Rectal smooth muscle tissue (tissue), 1 donor: ENCODE results near the gene MYOZ1.
"Not testable (repeated sequence)": the region's sequence is repeated elsewhere in the genome, so short reads cannot be mapped to it uniquely, and the experiment has no call there.

Experiments
- H3K27ac ChIP-seq: one replicate; pipeline ENCODE4 v1.7.0; 2013; ENCODE audit warnings: low read depth, low read length, inconsistent platforms
- H3K27me3 ChIP-seq: one replicate; pipeline ENCODE4 v1.7.0; 2013; ENCODE audit warnings: low read length; ENCODE audit not compliant: control insufficient read depth, insufficient read depth
- H3K36me3 ChIP-seq: one replicate; pipeline ENCODE4 v1.7.0; 2013; ENCODE audit warnings: low read length; ENCODE audit not compliant: control insufficient read depth, insufficient read depth
- H3K4me1 ChIP-seq: one replicate; pipeline ENCODE4 v1.7.0; 2013; ENCODE audit warnings: low read length; ENCODE audit not compliant: control insufficient read depth, insufficient read depth
- H3K4me3 ChIP-seq: one replicate; pipeline ENCODE4 v1.7.0; 2013; ENCODE audit warnings: low read length
- H3K9ac ChIP-seq: one replicate; pipeline ENCODE4 v1.7.0; 2013; ENCODE audit warnings: low read length

The MYOZ1 gene

GRCh38 chr10:73644015-73644743 is 2.9 kb upstream of the MYOZ1 start:
- Histone ChIP-seq H3K4me1 (peaks cover 5% of the 10 kb centered on the region), H3K9ac (no peak overlapping the region), H3K27ac (no peak overlapping the region), H3K36me3 (no peaks in the 10 kb centered on the region), H3K27me3 (no peaks in the 10 kb centered on the region), H3K4me3 (no peak overlapping the region)

DNA sequence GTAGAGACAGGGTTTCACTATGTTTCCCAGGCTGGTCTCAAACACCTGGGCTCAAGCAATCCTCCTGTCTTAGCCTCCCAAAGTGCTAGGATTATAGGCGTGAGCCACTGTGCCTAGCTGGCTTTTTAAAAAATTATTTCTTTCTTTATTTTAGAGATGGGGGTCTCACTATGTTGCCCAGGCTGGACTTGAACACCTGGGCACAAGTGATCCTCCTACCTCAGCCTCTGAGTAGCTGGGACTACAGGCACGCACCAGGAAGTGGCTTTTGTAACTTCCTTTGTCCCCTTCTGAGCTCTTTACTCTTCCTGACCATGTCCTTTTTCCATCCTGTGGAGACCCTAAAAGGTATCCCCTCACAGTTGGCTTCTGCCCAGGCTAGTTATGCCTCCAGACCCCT is 2.1 kb upstream of the MYOZ1 start:
- Histone ChIP-seq H3K4me1 (peaks cover 4% of the 10 kb centered on the region), H3K27ac (no peak overlapping the region)

GRCh38 chr10:73639286-73639685 is 2.0 kb downstream of the MYOZ1 start:
- Histone ChIP-seq H3K27me3 (no peaks in the 10 kb centered on the region), H3K27ac (no peak overlapping the region), H3K36me3 (no peaks in the 10 kb centered on the region), H3K4me3 (no peak overlapping the region), H3K4me1 (no peaks in the 10 kb centered on the region), H3K9ac (no peak overlapping the region)

More for the DNA sequence above, 2.1 kb upstream of the MYOZ1 start:
- H3K9ac ChIP-seq = no peak overlapping the region
- H3K4me3 ChIP-seq = no peak overlapping the region
- no peaks in the 10 kb centered on the region for H3K27me3 ChIP-seq
- H3K36me3 ChIP-seq = no peaks in the 10 kb centered on the region

GRCh38 chr10:73635781-73636180 is 5.5 kb downstream of the MYOZ1 start:
- H3K4me3 ChIP-seq = no peak overlapping the region
- no peak overlapping the region for H3K9ac ChIP-seq
- no peaks in the 10 kb centered on the region for H3K36me3 ChIP-seq
- H3K27me3 ChIP-seq = no peaks in the 10 kb centered on the region
- H3K4me1 ChIP-seq = no peaks in the 10 kb centered on the region
- no peak overlapping the region for H3K27ac ChIP-seq

- Histone ChIP-seq H3K27me3 (no peaks in the 10 kb centered on the region), H3K36me3 (no peaks in the 10 kb centered on the region), H3K9ac (no peak overlapping the region), H3K4me3 (no peak overlapping the region), H3K27ac (no peak overlapping the region), H3K4me1 (no peaks in the 10 kb centered on the region)
Measured at GRCh38 chr10:73634421-73634820, 6.9 kb downstream of the MYOZ1 start.

DNA sequence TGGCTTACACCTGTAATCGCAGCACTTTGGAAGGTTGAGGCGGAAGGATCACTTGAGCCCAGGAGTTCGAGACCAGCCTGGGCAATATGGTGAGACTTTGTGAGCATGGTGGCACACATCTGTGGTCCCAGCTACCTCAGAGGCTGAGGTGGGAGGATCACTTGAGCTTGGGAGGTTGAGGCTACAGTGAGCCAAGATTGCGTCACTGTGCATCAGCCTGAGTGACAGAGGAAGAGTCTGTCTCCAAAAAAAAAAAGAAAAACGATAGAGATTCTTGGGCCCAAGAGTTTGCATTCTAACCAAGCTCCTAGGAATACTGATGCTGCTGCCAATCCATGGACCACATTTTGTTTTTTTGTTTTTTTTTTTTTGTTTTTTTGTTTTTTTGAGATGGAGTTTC is 12.1 kb downstream of the MYOZ1 start:
- H3K4me3 ChIP-seq = no peak overlapping the region
- no peaks in the 10 kb centered on the region for H3K36me3 ChIP-seq
- H3K4me1 ChIP-seq = peaks cover 6% of the 10 kb centered on the region
- H3K9ac ChIP-seq = no peak overlapping the region
- no peak overlapping the region for H3K27ac ChIP-seq
- no peaks in the 10 kb centered on the region for H3K27me3 ChIP-seq

GRCh38 chr10:73628405-73628804 is 12.9 kb downstream of the MYOZ1 start:
- Histone ChIP-seq H3K4me1 (peaks cover 6% of the 10 kb centered on the region), H3K9ac (no peak overlapping the region), H3K27ac (no peak overlapping the region), H3K36me3 (no peaks in the 10 kb centered on the region), H3K27me3 (no peaks in the 10 kb centered on the region), H3K4me3 (no peak overlapping the region)

DNA sequence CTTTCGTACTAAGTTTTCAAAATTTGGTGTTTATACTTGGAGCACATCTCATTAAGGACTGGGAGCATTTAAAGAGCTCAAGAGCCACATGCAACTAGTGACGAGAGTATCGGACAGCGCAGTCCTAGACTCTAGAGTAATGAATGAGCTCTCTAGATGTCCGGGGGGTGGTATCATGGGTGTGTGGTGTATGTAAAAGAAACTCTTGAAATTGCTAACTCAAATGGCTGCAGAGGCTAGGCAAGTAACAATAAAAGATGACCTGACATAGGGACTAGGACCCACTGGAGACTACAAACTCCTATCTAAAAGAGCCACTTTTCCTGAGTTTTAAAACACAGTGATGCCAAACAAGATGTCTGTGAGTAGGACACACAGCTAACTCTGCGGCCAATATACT is 14.0 kb downstream of the MYOZ1 start:
- H3K4me1 ChIP-seq = peaks cover 6% of the 10 kb centered on the region
- no peak overlapping the region for H3K27ac ChIP-seq
- H3K36me3 ChIP-seq = no peaks in the 10 kb centered on the region
- H3K27me3 ChIP-seq = no peaks in the 10 kb centered on the region
- H3K9ac ChIP-seq = no peak overlapping the region
- H3K4me3 ChIP-seq = no peak overlapping the region

DNA sequence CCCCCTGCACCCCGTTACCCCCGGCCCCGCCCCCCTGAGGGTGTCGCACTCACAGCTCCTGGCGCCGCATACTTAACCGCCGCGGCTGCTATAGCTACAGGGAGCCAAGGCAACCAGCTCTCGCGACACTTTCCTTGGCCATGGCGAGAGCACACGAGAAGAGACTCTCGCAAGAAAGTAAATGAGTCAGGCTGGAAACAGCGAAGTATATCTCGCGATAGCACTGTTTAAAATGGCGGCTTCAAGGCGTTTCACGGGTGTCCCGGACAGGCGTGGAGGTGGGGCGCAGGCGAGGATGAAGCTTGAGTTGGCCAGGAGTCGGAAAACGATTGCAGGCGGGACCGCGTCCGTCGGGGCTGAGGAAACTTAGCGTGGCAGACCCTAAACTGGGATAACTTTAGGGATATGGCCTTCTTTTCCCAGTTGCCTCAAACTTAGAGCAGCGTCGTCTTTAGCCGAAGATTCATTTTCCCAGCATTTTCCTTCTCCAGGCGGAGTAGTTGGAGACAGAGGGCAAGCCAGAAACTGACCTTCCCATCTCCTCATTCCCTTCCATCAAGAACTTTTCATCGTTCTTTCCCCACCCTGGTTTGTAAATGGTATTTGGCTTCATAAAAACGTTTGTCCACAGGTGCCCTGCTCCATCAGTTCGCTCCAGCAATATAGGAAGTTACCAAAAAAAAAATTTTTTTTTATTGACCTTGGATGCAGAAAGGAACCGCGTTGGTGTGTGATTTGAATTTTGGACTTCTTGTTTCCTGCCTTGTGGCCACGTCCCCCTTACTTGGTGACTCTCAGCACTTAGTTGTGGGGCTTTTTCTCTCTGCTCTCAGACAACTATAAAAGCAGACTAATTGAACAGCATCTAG is 15.2 kb downstream of the MYOZ1 start:
- H3K36me3 ChIP-seq = no peaks in the 10 kb centered on the region

GRCh38 chr10:73625004-73625883 is 16.0 kb downstream of the MYOZ1 start:
- H3K9ac ChIP-seq = peak overlapping the region; percentile 50
- no peaks in the 10 kb centered on the region for H3K36me3 ChIP-seq
- peaks cover 6% of the 10 kb centered on the region for H3K4me1 ChIP-seq
- H3K27me3 ChIP-seq = no peaks in the 10 kb centered on the region
- peak overlapping the region; percentile 68 for H3K27ac ChIP-seq
- H3K4me3 ChIP-seq = peak overlapping the region; percentile 84

More for the DNA sequence above, 15.2 kb downstream of the MYOZ1 start:
- Histone ChIP-seq H3K9ac (peak overlapping the region; percentile 75), H3K27ac (peak overlapping the region; percentile 68), H3K4me3 (peak overlapping the region; percentile 84), H3K4me1 (peaks cover 6% of the 10 kb centered on the region), H3K27me3 (no peaks in the 10 kb centered on the region)

DNA sequence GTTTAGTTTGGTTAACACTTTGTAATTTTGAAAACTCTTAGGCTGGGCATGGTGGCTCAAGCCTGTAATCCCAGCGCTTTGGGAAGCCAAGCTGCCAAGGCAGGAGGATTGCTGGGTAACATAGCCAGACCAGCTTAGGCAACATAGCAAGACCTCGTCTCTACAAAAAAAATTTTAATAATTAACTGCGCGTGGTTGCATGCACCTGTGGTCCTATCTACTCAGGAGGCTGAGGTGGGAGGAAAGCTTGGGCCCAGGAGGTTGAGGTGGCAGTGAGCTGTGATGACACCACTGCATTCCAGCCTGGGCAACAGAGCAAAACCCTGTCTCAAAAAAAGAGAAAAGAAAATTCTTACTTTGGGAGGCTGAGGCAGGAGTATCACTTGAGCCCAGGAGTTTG is 18.2 kb downstream of the MYOZ1 start:
- no peak overlapping the region for H3K27ac ChIP-seq

DNA sequence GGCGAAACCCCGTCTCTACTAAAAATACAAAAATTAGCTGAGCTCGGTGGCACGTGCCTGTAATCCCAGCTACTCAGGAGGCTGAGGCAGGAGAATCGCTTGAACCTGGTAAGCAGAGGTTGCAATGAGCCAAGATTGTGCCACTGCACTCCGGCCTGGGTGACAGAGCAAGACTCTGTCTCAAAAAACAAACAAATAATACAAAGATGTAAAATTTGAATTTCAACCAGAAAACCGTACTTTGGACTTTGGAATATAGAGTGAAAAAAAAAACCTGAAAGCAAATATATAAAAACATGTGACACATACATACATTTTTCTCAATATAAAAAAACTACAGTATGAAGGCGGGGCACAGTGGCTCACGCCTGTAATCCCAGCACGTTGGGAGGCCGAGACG is 20.3 kb downstream of the MYOZ1 start:
- H3K4me1 ChIP-seq, H3K4me3 ChIP-seq, H3K27ac ChIP-seq, H3K27me3 ChIP-seq, H3K36me3 ChIP-seq, H3K9ac ChIP-seq: not testable (repeated sequence)

More for the DNA sequence above, 18.2 kb downstream of the MYOZ1 start:
- peaks cover 6% of the 10 kb centered on the region for H3K4me1 ChIP-seq
- no peaks in the 10 kb centered on the region for H3K27me3 ChIP-seq
- no peak overlapping the region for H3K4me3 ChIP-seq
- H3K9ac ChIP-seq = no peak overlapping the region
- no peaks in the 10 kb centered on the region for H3K36me3 ChIP-seq
